GM23248 (cell line): Measurements from ENCODE around the gene IFNA1.

Experiments used
- EZH2 ChIP-seq: fragments of 200-600 bp; sonication (generic); IDR thresholded peaks from 2 replicates; pipeline ENCODE4 v1.6.1; 2018; ENCODE audit warnings: antibody characterized with exemption, mild to moderate bottlenecking; ENCODE audit not compliant: insufficient read depth, poor library complexity, severe bottlenecking
- EZH2phosphoT487 ChIP-seq: fragments of 200-600 bp; sonication (generic); IDR thresholded peaks from 2 replicates; pipeline ENCODE4 v1.6.1; 2018; ENCODE audit warnings: antibody characterized with exemption, moderate library complexity, mild to moderate bottlenecking, low read depth; ENCODE audit not compliant: insufficient read depth

DNA sequence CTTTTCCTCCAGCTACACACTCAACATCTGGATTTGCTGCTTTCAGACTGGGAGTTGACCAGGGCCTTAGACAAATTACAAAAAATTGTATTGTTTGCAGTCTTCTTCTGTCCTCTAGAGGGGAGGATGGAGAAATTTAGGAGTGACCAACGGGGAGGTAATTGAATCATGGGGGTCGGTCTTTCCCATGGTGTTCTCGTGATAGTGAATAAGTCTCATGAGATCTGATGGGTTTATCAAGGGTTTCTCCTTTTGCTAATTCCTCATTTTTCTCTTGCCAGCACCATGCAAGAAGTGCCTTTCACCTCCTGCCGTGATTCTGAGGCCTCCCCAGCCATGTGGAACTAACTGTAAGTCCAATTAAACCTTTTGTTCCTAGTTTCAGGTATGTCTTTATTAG is 27.1 kb upstream of the IFNA1 start:
- TF ChIP-seq EZH2 (no peak), EZH2phosphoT487 (no peak)
